K562 (cell line): ENCODE data around the gene DIRAS3. TPM values are rescaled to one million over a fixed set of nuclear protein-coding genes. Genes with fewer than 3 reads are reported as not detected.

Experiments used
- FUS ChIP-seq: fragments of 200-400 bp; formaldehyde crosslinking; optimal IDR thresholded peaks from 2 replicates; pipeline ENCODE3; 2017; ENCODE audit warnings: low read depth, low read length
- GATAD2A ChIP-seq: fragments of 450-650 bp; IDR thresholded peaks from 2 replicates; pipeline ENCODE4 v1.6.1; 2017
- HDAC6 ChIP-seq: IDR thresholded peaks from 2 replicates; pipeline ENCODE4 v1.6.1; 2012; ENCODE audit warnings: low read depth, mild to moderate bottlenecking, control low read depth, inconsistent platforms, low read length, moderate library complexity
- KLF6 ChIP-seq: fragments of 250-450 bp; sonication (Bioruptor Pico); IDR thresholded peaks from 2 replicates; pipeline ENCODE4 v1.4.0; 2020; ENCODE audit warnings: mild to moderate bottlenecking, moderate library complexity, borderline replicate concordance
- POLR2G ChIP-seq: fragments of 200-400 bp; formaldehyde crosslinking; IDR thresholded peaks from 2 replicates; pipeline ENCODE4 v1.6.1; 2017; ENCODE audit warnings: low read depth, mild to moderate bottlenecking, antibody characterized with exemption, low read length, moderate library complexity
- RREB1 ChIP-seq: fragments of 250-450 bp; sonication (Bioruptor Pico); IDR thresholded peaks from 2 replicates; pipeline ENCODE4 v1.4.0; 2020
- SMAD4 ChIP-seq: fragments of 250-450 bp; sonication (Bioruptor Pico); conservative IDR thresholded peaks from 2 replicates; pipeline ENCODE4 v1.8.0; 2021; ENCODE audit warnings: inconsistent platforms, mild to moderate bottlenecking, moderate library complexity
- ZNF175 ChIP-seq: fragments of 200-800 bp; sonication (Bioruptor generic); IDR thresholded peaks from 2 replicates; pipeline ENCODE4 v1.6.1; 2016; ENCODE audit warnings: low read depth, mild to moderate bottlenecking, missing genetic modification characterization, missing compliant biosample characterization
- ZNF318 ChIP-seq, 2 experiments: fragments of 450-650 bp; IDR thresholded peaks; 2 replicates each; pipeline ENCODE4 v1.6.1; 2016; ENCODE audit warnings: mild to moderate bottlenecking in 2 of 2, borderline replicate concordance in 1 of 2, low read depth in 1 of 2, moderate library complexity in 1 of 2
- polyA plus RNA-seq, 8 experiments: library from polyadenylated mRNA; depleted of rRNA in 4 of 8; stranded (reverse) in 5 of 8; unstranded in 3 of 8; fragments of >200 nt; fragmentation: Nextera tagmentation in 2 of 8; fragmentation: Illumina TruSeq in 1 of 8; extraction: Ambion mirVana in 2 of 8; extraction: Trizol in 1 of 8; gene quantifications; 2 replicates each; pipeline versions ENCODE4 v1.2.1 to v1.2.3, GENCODE V29; 2011 to 2014; ENCODE audit warnings: inconsistent platforms in 1 of 8, missing spikeins in 1 of 8
- total RNA-seq, 7 experiments: library from RNA; depleted of rRNA in 6 of 7; stranded (reverse); fragments of >200 nt in 6 of 7; fragmentation: Illumina TruSeq in 2 of 7; extraction: Trizol in 2 of 7; gene quantifications; 2 replicates each; pipeline versions ENCODE4 v1.2.1 to v1.2.3, GENCODE V29; 2011 to 2021; ENCODE audit warnings: low replicate concordance in 1 of 7
- TF ChIP-seq, protein P1 (sequence below): fragments of 250-450 bp; sonication (Bioruptor Pico); IDR thresholded peaks from 2 replicates; pipeline ENCODE4 v1.5.0; 2020; ENCODE audit warnings: mild to moderate bottlenecking, borderline replicate concordance

The DIRAS3 gene
- total and polyA plus RNA-seq, 9 of the 15 experiments (the other 6 are each of a cell fraction or from before 2014, with no cell fraction given), result 7.9 to 96.1 (median 41.7) TPM

GRCh38 chr1:68045511-68046180, 4.8 kb downstream of the DIRAS3 start (continued):
- no peak for TF ChIP-seq ZNF318 (IDR thresholded peaks at IDR 0.05; ENCODE audit: borderline replicate concordance in 1 of 2, low read depth in 1 of 2)
- no peak for TF ChIP-seq SMAD4 (CRISPR knock-in tag)
- TF ChIP-seq, protein P1, sequence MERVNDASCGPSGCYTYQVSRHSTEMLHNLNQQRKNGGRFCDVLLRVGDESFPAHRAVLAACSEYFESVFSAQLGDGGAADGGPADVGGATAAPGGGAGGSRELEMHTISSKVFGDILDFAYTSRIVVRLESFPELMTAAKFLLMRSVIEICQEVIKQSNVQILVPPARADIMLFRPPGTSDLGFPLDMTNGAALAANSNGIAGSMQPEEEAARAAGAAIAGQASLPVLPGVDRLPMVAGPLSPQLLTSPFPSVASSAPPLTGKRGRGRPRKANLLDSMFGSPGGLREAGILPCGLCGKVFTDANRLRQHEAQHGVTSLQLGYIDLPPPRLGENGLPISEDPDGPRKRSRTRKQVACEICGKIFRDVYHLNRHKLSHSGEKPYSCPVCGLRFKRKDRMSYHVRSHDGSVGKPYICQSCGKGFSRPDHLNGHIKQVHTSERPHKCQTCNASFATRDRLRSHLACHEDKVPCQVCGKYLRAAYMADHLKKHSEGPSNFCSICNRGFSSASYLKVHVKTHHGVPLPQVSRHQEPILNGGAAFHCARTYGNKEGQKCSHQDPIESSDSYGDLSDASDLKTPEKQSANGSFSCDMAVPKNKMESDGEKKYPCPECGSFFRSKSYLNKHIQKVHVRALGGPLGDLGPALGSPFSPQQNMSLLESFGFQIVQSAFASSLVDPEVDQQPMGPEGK, result no peak
- no peak for TF ChIP-seq FUS
- no peak for TF ChIP-seq RREB1
- TF ChIP-seq ZNF175 (CRISPR knock-in tag), result 0 out of 2 replicates have a peak, but pooled peaks have one; percentile 25
- TF ChIP-seq GATAD2A, result no peak
- TF ChIP-seq HDAC6, result no peak
- TF ChIP-seq POLR2G, result no peak
- peak; percentile 64; the same call in 1 of the 2 replicates for TF ChIP-seq KLF6 (CRISPR knock-in tag)
